Kidney epithelial cell (primary cell): ENCODE measurements around the gene ISG20L2. TPM values are rescaled to one million over a fixed set of nuclear protein-coding genes. Genes with fewer than 3 reads are reported as not detected.

Experiments
- DNase-seq: peaks from one replicate; pipeline ENCODE4 v3.0.0-alpha.2; 2010; ENCODE audit warnings: low read depth
- H3K27me3 ChIP-seq: 2 replicates; pipeline ENCODE4 v1.6.0; 2011; ENCODE audit warnings: low read length; ENCODE audit not compliant: control insufficient read depth, insufficient read depth
- H3K36me3 ChIP-seq: 2 replicates; pipeline ENCODE4 v1.5.1; 2011; ENCODE audit warnings: low read length; ENCODE audit not compliant: control insufficient read depth, insufficient read depth
- H3K4me3 ChIP-seq: 2 replicates; pipeline ENCODE4 v1.5.1; 2011; ENCODE audit warnings: low read depth, mild to moderate bottlenecking, control low read depth, low read length
- total RNA-seq: library from RNA; depleted of rRNA; stranded (reverse); fragments of >200 nt; gene quantifications from 2 replicates; pipeline ENCODE4 v1.2.3, GENCODE V29; 2015
- TF ChIP-seq, protein P1 (sequence below): IDR thresholded peaks from 2 replicates; pipeline ENCODE4 v1.5.1; 2011; ENCODE audit warnings: mild to moderate bottlenecking, moderate library complexity, low read length, control low read depth, inconsistent platforms; ENCODE audit not compliant: insufficient read depth, poor library complexity, severe bottlenecking

Gene ISG20L2
- total RNA-seq, 1 donor from 2014 or later = 17.7 TPM

DNA sequence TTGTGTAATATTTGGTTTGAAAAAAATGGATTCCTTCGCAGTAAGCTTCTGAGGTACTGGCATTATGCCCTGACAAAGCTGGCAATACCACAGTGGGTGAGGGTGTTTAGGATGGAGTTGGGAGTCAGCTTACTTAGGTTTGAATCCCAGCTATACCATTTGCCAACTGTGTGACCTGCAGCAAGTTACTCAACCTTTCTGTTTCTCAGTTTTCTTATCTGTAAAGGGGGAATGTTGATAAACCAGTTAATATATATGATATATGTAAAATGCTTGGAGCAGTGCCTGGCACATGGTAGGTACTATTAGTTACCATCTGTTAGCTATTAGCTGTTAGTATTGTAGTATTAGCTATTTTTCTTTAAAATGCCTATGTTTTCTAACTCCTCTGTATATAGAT is 27.8 kb upstream of the ISG20L2 start:
- H3K4me3 ChIP-seq = no peak overlapping the region
- TF ChIP-seq, protein P1, sequence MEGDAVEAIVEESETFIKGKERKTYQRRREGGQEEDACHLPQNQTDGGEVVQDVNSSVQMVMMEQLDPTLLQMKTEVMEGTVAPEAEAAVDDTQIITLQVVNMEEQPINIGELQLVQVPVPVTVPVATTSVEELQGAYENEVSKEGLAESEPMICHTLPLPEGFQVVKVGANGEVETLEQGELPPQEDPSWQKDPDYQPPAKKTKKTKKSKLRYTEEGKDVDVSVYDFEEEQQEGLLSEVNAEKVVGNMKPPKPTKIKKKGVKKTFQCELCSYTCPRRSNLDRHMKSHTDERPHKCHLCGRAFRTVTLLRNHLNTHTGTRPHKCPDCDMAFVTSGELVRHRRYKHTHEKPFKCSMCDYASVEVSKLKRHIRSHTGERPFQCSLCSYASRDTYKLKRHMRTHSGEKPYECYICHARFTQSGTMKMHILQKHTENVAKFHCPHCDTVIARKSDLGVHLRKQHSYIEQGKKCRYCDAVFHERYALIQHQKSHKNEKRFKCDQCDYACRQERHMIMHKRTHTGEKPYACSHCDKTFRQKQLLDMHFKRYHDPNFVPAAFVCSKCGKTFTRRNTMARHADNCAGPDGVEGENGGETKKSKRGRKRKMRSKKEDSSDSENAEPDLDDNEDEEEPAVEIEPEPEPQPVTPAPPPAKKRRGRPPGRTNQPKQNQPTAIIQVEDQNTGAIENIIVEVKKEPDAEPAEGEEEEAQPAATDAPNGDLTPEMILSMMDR = no peak
- DNase-seq = no peak
- H3K27me3 ChIP-seq = no peaks in the 10 kb centered on the region
- H3K36me3 ChIP-seq = no peaks in the 10 kb centered on the region

DNA sequence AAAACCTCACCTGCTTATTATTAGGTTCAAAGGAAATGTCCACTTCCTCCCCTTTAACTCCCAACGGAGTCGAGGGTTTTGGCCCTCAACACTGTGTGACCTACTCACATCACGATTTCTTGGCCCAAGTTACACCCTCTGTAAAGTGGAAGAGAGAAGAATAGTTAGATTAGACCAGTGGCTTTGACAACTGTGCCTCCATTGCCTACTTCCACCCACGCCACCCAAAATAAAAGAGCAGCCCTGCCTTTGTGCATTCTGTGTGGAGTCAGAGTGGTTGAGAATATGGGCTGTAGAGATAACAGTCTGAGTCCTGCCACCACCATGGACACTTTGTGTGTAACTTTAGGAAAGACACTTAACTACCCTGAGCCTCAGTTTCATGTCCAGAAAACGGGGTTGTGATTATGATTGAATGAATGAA is 27.0 kb upstream of the ISG20L2 start:
- TF ChIP-seq, protein P1 = no peak
- no peak for DNase-seq
- no peaks in the 10 kb centered on the region for H3K27me3 ChIP-seq
- no peaks in the 10 kb centered on the region for H3K36me3 ChIP-seq
- H3K4me3 ChIP-seq = no peak overlapping the region

DNA sequence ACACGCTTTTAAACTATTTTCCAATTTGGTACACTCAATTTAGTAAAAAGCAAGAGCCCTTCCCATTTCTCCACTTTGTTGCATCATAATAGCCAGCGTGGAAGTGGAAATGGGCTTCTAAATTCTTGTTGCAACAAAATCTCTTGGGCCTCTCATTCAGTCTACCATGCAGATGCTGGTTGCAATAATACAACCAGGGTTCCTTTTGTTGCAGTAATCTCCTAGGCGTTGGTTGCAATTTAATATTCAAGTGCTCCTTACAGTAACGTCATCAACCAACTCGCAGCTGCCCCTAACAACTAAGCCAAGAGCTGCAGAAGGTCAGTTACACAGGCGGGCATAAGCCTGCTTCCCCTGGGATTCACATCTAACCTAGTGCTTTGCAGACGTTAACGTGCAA is 25.7 kb upstream of the ISG20L2 start:
- TF ChIP-seq, protein P1 = no peak
- H3K27me3 ChIP-seq = no peaks in the 10 kb centered on the region
- no peak for DNase-seq
- no peak overlapping the region for H3K4me3 ChIP-seq
- no peaks in the 10 kb centered on the region for H3K36me3 ChIP-seq

DNA sequence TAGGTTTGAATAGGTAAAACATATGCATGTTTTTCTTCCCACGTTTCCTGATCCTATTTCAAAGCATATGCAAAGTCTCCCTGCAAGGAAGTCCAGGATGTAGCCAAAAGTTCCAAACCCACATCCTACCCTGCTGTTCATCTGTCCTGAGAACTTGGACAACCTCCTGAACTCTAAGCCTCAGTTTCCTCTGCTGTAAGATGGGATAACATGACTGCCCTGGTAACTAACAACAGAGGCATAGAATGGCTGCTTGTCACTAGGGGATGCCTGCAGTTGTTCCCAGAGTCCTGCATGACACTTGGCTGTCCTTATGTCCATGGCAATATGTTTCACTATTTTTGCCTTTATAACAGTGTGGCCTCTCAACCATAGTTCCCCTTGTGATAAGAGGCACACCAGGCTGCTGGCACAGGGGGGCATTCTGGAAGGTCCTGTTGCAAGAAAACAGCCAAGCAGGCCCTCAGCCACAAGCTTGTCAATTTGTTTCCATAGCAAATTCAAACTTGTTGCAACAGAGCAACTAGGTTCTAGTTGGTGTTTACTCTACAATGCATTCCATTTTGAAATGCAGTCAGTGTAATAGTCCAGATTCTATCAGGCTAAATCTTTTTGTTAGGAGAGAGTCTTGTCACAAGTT is 24.4 kb upstream of the ISG20L2 start:
- H3K27me3 ChIP-seq = no peaks in the 10 kb centered on the region
- no peak for DNase-seq
- TF ChIP-seq, protein P1 = no peak
- H3K4me3 ChIP-seq = no peak overlapping the region
- H3K36me3 ChIP-seq = no peaks in the 10 kb centered on the region

DNA sequence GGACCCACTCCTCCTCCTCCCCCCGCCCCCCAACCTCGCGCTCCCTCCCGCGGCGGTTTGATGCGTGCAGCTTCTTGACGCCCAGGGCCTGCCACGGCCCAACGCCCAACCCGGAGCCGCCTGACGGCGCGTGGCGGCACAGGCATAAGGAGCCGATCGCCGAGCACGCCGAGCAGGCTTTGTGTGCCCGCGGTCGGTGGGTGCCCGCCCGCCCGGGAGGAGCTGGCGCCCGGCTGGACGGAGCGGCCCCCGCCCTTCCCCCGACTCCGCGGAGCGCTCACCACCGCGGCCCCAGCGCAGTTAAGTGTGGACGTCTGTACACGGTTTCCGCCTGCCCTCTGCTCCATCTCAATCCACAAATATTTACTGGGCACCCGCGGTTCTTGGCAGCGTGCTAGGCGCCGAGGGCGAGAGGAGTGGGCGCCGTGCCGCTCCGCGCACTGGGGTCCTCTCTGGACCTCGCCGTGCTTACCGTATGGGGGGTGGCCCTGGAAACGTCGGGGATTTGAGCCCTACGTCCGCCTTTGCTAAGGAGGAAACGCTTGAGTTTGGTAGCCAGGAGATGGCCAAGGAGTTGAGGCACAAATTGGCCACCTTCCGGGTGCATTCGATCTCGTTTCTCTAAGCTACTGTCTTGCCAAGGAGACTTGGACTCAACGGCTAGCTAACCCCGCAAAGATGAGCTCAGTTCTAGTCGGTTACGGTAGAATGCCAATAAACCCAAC is 23.4 kb upstream of the ISG20L2 start:
- DNase-seq = peak; percentile 64

More for the DNA sequence above, 23.4 kb upstream of the ISG20L2 start:
- no peaks in the 10 kb centered on the region for H3K27me3 ChIP-seq
- peak overlapping the region; percentile 96 for H3K4me3 ChIP-seq
- no peaks in the 10 kb centered on the region for H3K36me3 ChIP-seq
- TF ChIP-seq, protein P1 = no peak
